ENCODE measurements around the gene KRT76.
"Not testable (repeated sequence)": the region's sequence is repeated elsewhere in the genome, so short reads cannot be mapped to it uniquely, and the experiment has no call there.

Gene KRT76

GRCh38 chr12:52781399-52782082 is 4.4 kb upstream of the KRT76 start:
- DNase-seq (ENCODE audit: low spot score), result no peak

GRCh38 chr12:52779914-52780313 is 2.8 kb upstream of the KRT76 start:
- no peak for DNase-seq (ENCODE audit: low spot score)

GRCh38 chr12:52778833-52779232 is 1.7 kb upstream of the KRT76 start:
- DNase-seq (ENCODE audit: low spot score), result no peak

GRCh38 chr12:52777566-52777965 is 421 bp upstream of the KRT76 start:
- DNase-seq (ENCODE audit: low spot score), result no peak

GRCh38 chr12:52776435-52776834 is 710 bp downstream of the KRT76 start:
- DNase-seq (ENCODE audit: low spot score), result no peak

- DNase-seq (ENCODE audit: low spot score), result no peak
These were observed 2.4 kb downstream of the KRT76 start for GRCh38 chr12:52774629-52775250.

GRCh38 chr12:52772772-52773171 is 4.4 kb downstream of the KRT76 start:
- no peak for DNase-seq (ENCODE audit: low spot score)

- DNase-seq (ENCODE audit: low spot score), result no peak
These were observed 5.0 kb downstream of the KRT76 start for GRCh38 chr12:52772188-52772587.

- no peak for DNase-seq (ENCODE audit: low spot score)
These were observed 5.6 kb downstream of the KRT76 start for GRCh38 chr12:52771505-52771904.

- no peak for DNase-seq (ENCODE audit: low spot score)
These were observed 6.1 kb downstream of the KRT76 start for GRCh38 chr12:52771088-52771487.

- DNase-seq (ENCODE audit: low spot score), result no peak
These were observed 7.2 kb downstream of the KRT76 start for GRCh38 chr12:52769946-52770345.

GRCh38 chr12:52769354-52769753 is 7.8 kb downstream of the KRT76 start:
- no peak for DNase-seq (ENCODE audit: low spot score)

GRCh38 chr12:52768479-52769200 is 8.5 kb downstream of the KRT76 start:
- DNase-seq (ENCODE audit: low spot score), result no peak

GRCh38 chr12:52767427-52767826 is 9.7 kb downstream of the KRT76 start:
- no peak for DNase-seq (ENCODE audit: low spot score)

GRCh38 chr12:52767020-52767379 is 10.1 kb downstream of the KRT76 start:
- no peak for DNase-seq (ENCODE audit: low spot score)

- DNase-seq (ENCODE audit: low spot score), result no peak
These were observed 10.7 kb downstream of the KRT76 start for GRCh38 chr12:52766351-52767019.

GRCh38 chr12:52765702-52766101 is 11.4 kb downstream of the KRT76 start:
- DNase-seq (ENCODE audit: low spot score), result no peak

GRCh38 chr12:52763991-52764390 is 13.2 kb downstream of the KRT76 start:
- DNase-seq (ENCODE audit: low spot score), result no peak

- DNase-seq (ENCODE audit: low spot score), result no peak
These were observed 14.0 kb downstream of the KRT76 start for GRCh38 chr12:52763036-52763659.

GRCh38 chr12:52761802-52762201 is 15.3 kb downstream of the KRT76 start:
- no peak for DNase-seq (ENCODE audit: low spot score)

GRCh38 chr12:52761218-52761617 is 15.9 kb downstream of the KRT76 start:
- DNase-seq (ENCODE audit: low spot score), result not testable (repeated sequence)

- DNase-seq (ENCODE audit: low spot score), result no peak
These were observed 16.5 kb downstream of the KRT76 start for GRCh38 chr12:52760623-52761022.
